Fibroblast of mammary gland (primary cell): ENCODE data around the gene CPN2.

ENCODE experiments used
- DNase-seq: peaks from one replicate; pipeline ENCODE4 v3.0.0-alpha.2; 2010; ENCODE audit warnings: low read depth
- H3K4me3 ChIP-seq: 2 replicates; pipeline ENCODE4 v1.5.1; 2011; ENCODE audit warnings: low read depth, mild to moderate bottlenecking, low read length, moderate library complexity; ENCODE audit not compliant: control insufficient read depth
- CTCF ChIP-seq: conservative IDR thresholded peaks from 2 replicates; pipeline ENCODE4 v1.5.1; 2011; ENCODE audit warnings: low read depth, low read length, inconsistent platforms; ENCODE audit not compliant: control insufficient read depth, insufficient read depth

The CPN2 gene

GRCh38 chr3:194368918-194369317 lies 17.8 kb upstream of the CPN2 start:
- DNase-seq, result no peak
- no peak overlapping the region for H3K4me3 ChIP-seq
- no peak for TF ChIP-seq CTCF

- DNase-seq, result peak; percentile 78
- no peak overlapping the region for H3K4me3 ChIP-seq
- no peak for TF ChIP-seq CTCF
Observed at GRCh38 chr3:194367992-194368841, 17.1 kb upstream of the CPN2 start.

GRCh38 chr3:194365978-194366490 lies 14.9 kb upstream of the CPN2 start:
- no peak for DNase-seq
- no peak for TF ChIP-seq CTCF
- no peak overlapping the region for H3K4me3 ChIP-seq

GRCh38 chr3:194365526-194365925 lies 14.4 kb upstream of the CPN2 start:
- no peak for DNase-seq
- TF ChIP-seq CTCF, result no peak
- no peak overlapping the region for H3K4me3 ChIP-seq

GRCh38 chr3:194364652-194365434 lies 13.7 kb upstream of the CPN2 start:
- no peak for TF ChIP-seq CTCF
- peak; percentile 87 for DNase-seq
- H3K4me3 ChIP-seq, result no peak overlapping the region

GRCh38 chr3:194364314-194364651 lies 13.2 kb upstream of the CPN2 start:
- H3K4me3 ChIP-seq, result no peak overlapping the region
- DNase-seq, result no peak
- TF ChIP-seq CTCF, result no peak
